HAP-1 (cell line): ENCODE results near the gene C11orf24.
"Not testable (repeated sequence)": the region's sequence is repeated elsewhere in the genome, so short reads cannot be mapped to it uniquely, and the experiment has no call there.

Source experiments
- DNase-seq, 2 experiments: peaks; one replicate each; pipeline ENCODE4 v3.0.0-alpha.2; 2016 to 2020; ENCODE audit warnings: low spot score in 2 of 2
- H3K27me3 ChIP-seq: fragments of 250-450 bp; sonication (Bioruptor Pico); 2 replicates; pipeline ENCODE4 v1.5.1; 2020; ENCODE audit warnings: low read depth, mild to moderate bottlenecking, moderate library complexity
- H3K36me3 ChIP-seq: fragments of 250-450 bp; sonication (Bioruptor Pico); replicated peaks from 2 replicates; pipeline ENCODE4 v1.5.1; 2020; ENCODE audit warnings: mild to moderate bottlenecking
- H3K4me1 ChIP-seq: fragments of 250-450 bp; sonication (Bioruptor Pico); 2 replicates; pipeline ENCODE4 v1.5.1; 2020; ENCODE audit warnings: mild to moderate bottlenecking
- H3K4me3 ChIP-seq: fragments of 250-450 bp; sonication (Bioruptor Pico); 2 replicates; pipeline ENCODE4 v1.5.1; 2020; ENCODE audit warnings: mild to moderate bottlenecking, moderate library complexity
- H3K9me3 ChIP-seq: fragments of 250-450 bp; sonication (Bioruptor Pico); 2 replicates; pipeline ENCODE4 v1.5.1; 2020; ENCODE audit warnings: mild to moderate bottlenecking, moderate library complexity
- in situ Hi-C: fragments of 300-500 bp; cut with MboI; formaldehyde crosslinking; loops from 3 replicates; pipeline ENCODE4 v1.14.3; 2020; ENCODE audit warnings: low sequenced_read_pairs, inconsistent platforms, mixed read lengths

C11orf24 gene

DNA sequence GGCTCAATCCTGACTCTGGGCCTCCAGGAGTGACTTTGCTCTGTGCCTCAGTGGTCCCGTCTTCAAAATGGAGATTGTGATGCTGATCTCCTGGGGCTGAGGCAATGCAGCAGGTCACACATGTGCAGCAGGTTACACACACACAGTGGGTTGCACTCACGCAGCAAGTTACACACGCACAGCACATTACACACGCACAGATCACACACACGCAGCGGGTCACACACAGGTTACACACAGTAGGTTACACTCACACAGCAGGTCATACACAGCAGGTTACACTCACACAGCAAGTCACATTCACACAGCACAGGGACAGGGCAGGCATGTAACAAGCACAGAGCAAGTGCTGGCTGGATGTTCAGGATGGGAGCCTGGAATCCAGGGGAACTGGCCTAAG lies 11.3 kb downstream of the C11orf24 start:
- DNase-seq, result no peak
- Histone ChIP-seq H3K4me1 (peaks cover 4% of the 10 kb centered on the region), H3K9me3 (no peaks in the 10 kb centered on the region), H3K36me3 (peaks cover 40% of the 10 kb centered on the region), H3K27me3 (no peaks in the 10 kb centered on the region), H3K4me3 (no peak overlapping the region)
- in situ Hi-C loops, result loop anchor here (25.0 kb wide), 1 partner anchor 1402 kb away; no protein-coding TSS in a partner anchor

DNA sequence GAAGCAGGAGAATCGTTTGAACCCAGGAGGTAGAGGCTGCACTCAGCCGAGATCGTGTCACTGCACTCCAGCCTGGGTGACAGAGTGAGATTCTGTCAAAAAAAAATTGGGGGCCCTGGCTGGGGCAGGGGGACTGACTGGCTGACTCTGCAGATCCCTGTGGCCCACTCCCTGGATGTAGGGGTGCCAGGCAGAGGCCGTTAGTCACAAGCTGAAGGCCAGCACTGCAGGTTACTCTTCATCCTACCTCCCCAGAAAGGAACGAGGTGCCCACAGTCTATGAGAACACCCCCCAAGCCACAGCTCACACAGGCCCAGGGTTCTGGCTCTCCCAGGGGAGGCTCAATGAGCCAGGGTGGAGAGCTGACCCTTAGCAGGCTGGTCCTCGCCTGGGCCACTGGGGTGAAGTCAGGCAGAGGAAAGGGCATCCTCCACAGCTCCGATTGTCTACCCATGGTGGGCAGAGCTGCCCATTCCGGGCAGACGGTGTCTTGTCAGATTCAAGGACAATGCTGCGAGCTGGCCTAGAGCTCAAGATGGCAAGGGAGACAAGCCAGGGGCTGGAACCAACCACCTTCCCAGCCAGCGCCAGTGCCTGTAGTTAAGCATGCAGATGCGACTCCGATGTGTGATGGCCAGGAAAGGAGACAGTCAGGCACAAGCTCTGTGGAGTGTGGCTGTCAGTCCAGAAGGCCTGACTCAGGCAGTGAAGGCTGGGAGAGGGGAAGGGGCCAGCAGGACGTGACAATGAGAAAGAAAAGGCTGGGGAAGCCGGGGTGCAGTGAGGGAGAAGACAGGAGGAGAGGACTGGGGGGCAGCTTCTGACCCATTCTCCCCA lies 12.4 kb downstream of the C11orf24 start:
- Histone ChIP-seq H3K4me1 (peaks cover 4% of the 10 kb centered on the region), H3K4me3 (no peak overlapping the region), H3K27me3 (no peaks in the 10 kb centered on the region), H3K9me3 (no peaks in the 10 kb centered on the region), H3K36me3 (peaks cover 31% of the 10 kb centered on the region)
- in situ Hi-C loops, result loop anchor here (10.0 to 25.0 kb wide), 2 partner anchors 185 to 1403 kb away; no protein-coding TSS in a partner anchor
- DNase-seq, result no peak

DNA sequence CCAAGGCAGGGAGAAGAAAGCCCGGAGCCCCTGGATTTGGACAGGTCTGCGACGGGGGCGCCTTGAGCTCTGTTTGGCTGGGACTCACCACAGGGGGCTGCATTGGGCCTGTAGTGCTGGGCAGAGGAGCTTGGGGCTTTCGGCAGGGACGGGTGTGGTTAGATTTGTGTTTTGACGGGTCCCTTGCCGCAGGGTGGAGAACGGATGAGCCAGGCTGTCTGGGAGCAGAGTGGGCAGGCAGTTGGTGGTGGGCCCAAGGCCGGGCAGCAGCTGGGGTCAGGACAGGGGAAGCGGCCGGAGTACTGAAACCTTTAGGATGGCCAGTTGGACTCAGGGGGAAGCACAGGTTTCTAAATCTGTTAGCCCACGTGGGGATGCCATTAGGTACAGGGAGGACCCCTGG lies 13.4 kb downstream of the C11orf24 start:
- no peak for DNase-seq
- in situ Hi-C loops, result loop anchor here (10.0 to 25.0 kb wide), 2 partner anchors 186 to 1404 kb away; no protein-coding TSS in a partner anchor
- H3K4me3 ChIP-seq, result no peak overlapping the region

DNA sequence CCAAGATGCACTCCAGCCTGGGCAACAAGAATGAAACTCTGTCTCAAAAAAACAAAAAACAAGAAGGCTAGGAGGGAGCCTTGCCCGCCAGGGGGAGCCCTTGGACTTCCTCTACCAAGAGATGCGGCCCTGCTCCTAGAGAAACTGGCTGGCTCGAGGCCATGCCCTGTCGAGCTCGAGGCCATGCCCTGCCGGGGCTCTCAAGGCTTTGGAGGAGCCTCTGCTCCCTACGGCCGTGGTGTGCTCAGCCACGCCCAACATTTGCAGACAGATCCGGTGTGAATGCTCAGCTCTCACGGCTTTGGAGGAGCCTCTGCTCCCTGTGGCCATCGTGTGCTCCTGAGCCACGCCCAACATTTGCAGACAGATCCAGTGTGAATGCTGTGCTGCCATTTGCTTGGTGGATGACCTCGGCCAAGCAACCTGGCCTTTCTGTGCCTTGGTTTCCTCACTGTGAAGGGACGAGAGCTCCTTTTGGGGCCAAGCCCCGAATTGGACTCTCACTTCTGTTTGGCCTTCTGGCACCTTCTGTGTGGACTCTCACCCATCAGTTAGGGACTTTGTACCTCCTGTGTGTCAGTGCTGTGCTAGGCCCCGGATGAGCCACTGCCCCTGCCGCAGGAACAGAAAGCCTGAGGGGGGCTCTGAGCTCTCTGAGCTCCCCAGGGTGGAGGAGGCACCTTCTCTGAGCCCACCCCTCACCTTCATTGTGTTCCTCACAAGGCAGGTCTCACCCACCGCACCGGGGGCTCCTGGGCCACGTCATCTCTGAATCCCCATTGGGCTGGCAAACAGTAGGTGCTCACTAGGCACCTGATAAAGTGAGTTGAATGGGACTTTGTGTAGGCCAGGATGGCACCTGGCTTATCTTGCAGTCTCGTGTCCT lies 14.1 kb downstream of the C11orf24 start:
- Histone ChIP-seq H3K4me3 (no peak overlapping the region), H3K4me1 (peaks cover 4% of the 10 kb centered on the region), H3K36me3 (peaks cover 21% of the 10 kb centered on the region), H3K27me3 (no peaks in the 10 kb centered on the region), H3K9me3 (no peaks in the 10 kb centered on the region)
- DNase-seq, result peak; percentile 77 to 98
- in situ Hi-C loops, result loop anchor here (10.0 to 25.0 kb wide), 2 partner anchors 187 to 1405 kb away; no protein-coding TSS in a partner anchor

More for the DNA sequence above, 13.4 kb downstream of the C11orf24 start:
- Histone ChIP-seq H3K4me1 (peaks cover 4% of the 10 kb centered on the region), H3K9me3 (no peaks in the 10 kb centered on the region), H3K27me3 (no peaks in the 10 kb centered on the region), H3K36me3 (peaks cover 28% of the 10 kb centered on the region)

DNA sequence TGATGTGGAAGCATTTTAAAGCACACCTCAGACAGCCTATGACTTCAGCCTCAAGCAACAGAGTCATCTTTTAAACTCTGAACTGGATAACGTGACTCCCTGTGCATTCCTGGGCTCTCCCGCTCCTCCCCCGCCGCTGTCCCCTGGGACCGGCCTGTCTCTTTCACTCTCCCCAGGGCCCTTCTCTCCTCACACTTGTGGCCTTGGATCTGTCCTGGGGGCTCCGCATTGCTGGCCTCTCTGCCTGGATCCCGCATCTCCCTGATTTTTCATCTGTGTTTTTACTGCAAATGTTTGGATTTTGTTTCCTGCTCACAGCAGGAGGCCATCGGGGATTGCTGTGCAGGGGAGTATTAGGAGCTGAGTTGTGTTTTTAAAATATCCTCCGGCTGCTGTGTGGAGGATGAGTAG lies 15.4 kb downstream of the C11orf24 start:
- in situ Hi-C loops, result loop anchor here (10.0 to 25.0 kb wide), 2 partner anchors 188 to 1406 kb away; no protein-coding TSS in a partner anchor
- DNase-seq, result no peak
- Histone ChIP-seq H3K27me3 (no peaks in the 10 kb centered on the region), H3K9me3 (no peaks in the 10 kb centered on the region), H3K4me1 (peaks cover 4% of the 10 kb centered on the region), H3K36me3 (peaks cover 8% of the 10 kb centered on the region), H3K4me3 (no peak overlapping the region)

DNA sequence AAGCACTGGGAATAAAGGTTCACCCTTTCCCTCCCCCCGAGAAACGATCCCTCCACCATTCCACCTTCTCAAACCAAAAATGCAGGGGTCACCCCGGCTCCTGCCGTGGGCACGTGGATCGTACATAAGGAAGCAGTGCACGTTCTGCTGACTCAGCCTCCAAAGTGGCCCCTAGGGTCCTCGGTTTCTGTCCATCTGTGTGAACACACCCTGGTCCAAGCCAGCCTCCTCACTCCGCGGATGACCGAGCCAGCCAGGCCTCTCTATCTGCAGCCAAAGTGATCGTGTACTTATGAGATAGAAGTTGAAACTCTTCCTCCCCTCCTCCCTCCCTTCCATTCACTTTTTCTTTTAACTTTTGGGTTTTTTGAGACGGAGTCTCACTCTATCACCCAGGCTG lies 16.2 kb downstream of the C11orf24 start:
- in situ Hi-C loops, result loop anchor here (10.0 to 25.0 kb wide), 2 partner anchors 189 to 1407 kb away; no protein-coding TSS in a partner anchor
- no peak for DNase-seq
- H3K4me3 ChIP-seq, result no peak overlapping the region

DNA sequence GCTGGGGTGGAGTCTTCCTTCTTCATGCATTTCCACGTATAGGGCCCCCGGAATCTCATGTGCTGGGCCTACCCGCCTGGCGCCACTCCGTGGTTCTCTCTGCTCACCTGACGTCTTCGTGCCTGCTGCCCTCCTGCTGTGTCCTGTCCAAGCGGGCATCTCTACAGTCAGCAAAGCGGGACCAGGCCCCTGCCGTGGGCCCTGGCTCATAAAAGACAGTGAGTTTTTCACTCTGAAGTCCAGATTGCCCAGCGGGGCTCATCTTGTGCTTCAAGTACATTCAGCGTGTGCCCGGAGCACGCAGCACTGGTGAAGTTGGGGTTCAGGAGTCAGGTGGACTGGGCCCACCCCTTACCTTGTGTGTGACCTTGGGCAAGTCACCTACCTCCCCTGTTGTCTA lies 17.4 kb downstream of the C11orf24 start:
- H3K4me1 ChIP-seq, result peaks cover 4% of the 10 kb centered on the region
- DNase-seq, result no peak
- in situ Hi-C loops, result loop anchor here (10.0 to 25.0 kb wide), 2 partner anchors 190 to 1408 kb away; no protein-coding TSS in a partner anchor
- H3K27me3 ChIP-seq, result no peaks in the 10 kb centered on the region
- H3K4me3 ChIP-seq, result no peak overlapping the region
- H3K36me3 ChIP-seq, result no peaks in the 10 kb centered on the region
- no peaks in the 10 kb centered on the region for H3K9me3 ChIP-seq

More for the DNA sequence above, 16.2 kb downstream of the C11orf24 start:
- H3K4me1 ChIP-seq, result peaks cover 4% of the 10 kb centered on the region
- no peaks in the 10 kb centered on the region for H3K9me3 ChIP-seq
- H3K36me3 ChIP-seq, result peaks cover under 1% of the 10 kb centered on the region; the same call in 1 of the 2 replicates
- H3K27me3 ChIP-seq, result no peaks in the 10 kb centered on the region

DNA sequence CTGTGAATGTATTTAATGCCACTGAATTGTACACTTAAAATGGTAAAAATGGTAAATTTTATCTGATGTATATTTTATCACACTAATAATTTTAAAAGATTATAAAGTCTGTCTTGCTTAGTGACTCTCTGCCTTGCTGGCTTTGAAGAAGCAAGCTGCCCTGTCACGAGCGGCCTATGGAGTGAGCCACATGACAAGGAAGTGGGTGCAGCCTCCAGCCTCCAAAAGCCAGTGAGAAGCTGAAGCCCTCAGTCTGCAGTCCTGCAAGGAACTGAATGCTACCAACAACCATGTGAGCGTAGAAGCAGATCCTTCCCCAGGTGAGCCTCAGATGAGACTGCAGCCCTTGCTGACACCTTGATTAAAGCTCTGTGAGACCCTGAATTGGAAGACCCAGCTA lies 20.0 kb downstream of the C11orf24 start:
- H3K4me3 ChIP-seq, result no peak overlapping the region
- in situ Hi-C loops, result loop anchor here (10.0 to 25.0 kb wide), 2 partner anchors 193 to 1411 kb away; no protein-coding TSS in a partner anchor
- H3K4me1 ChIP-seq, result no peaks in the 10 kb centered on the region
- no peaks in the 10 kb centered on the region for H3K36me3 ChIP-seq
- H3K9me3 ChIP-seq, result no peaks in the 10 kb centered on the region
- H3K27me3 ChIP-seq, result no peaks in the 10 kb centered on the region
- DNase-seq, result no peak

DNA sequence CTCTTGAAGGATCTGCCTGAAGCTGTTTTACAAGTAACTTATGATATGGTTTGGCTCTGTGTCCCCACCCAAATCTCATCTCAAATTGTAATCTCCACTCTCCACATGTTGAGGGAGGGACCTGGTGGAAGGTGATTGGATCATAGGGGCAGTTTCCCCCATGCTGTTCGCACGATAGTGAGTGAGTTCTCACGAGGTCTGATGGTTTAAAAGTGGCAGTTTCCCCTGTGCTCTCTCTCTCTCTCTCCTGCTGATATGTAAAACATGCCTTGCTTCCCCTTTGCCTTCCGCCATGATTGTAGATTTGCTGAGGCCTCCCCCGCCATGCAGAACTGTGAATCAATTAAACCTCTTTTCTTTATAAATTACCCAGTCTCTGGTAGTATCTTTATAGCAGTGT lies 26.9 kb downstream of the C11orf24 start:
- H3K4me3 ChIP-seq, DNase-seq, H3K27me3 ChIP-seq, H3K9me3 ChIP-seq, in situ Hi-C loops, H3K4me1 ChIP-seq, H3K36me3 ChIP-seq: not testable (repeated sequence)

DNA sequence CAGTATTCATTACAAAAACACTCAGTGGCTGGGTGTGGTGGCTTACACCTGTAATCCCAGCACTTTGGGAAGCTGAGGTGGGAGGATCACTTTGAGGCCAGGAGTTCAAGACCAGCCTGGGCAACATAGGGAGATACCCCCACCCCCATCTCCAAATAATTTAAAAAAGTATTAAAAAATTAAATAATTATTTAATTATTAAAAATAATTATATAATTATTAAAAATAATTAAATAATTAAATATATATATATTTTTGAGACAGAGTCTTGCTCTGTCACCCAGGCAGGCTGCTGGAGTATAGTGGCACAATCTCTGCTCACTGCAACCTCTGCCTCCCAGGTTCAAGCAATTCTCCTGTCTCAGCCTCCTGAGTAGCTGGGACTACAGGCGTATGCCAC lies 27.9 kb downstream of the C11orf24 start:
- H3K27me3 ChIP-seq, DNase-seq, in situ Hi-C loops, H3K4me1 ChIP-seq, H3K36me3 ChIP-seq, H3K4me3 ChIP-seq, H3K9me3 ChIP-seq: not testable (repeated sequence)

DNA sequence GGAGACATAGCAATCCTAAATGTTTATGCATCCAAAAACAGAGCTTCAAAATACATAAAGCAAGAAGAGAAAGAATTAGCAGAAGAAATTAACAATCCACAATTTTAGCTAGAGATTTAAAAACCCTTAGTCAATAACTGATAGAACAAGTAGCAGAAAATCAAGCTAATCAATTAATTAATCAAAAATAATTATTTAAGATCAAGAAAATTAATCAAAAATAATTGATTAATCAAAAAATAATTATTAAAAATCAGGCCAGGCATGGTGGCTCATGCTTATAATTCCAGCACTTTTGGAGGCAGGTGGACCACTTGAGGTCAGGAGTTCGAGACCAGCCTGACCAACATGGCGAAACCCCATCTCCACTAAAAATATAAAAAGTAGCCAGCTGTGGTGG lies 29.2 kb downstream of the C11orf24 start:
- Histone ChIP-seq H3K36me3 (no peaks in the 10 kb centered on the region), H3K4me3 (no peak overlapping the region), H3K9me3 (no peaks in the 10 kb centered on the region), H3K27me3 (no peaks in the 10 kb centered on the region), H3K4me1 (no peaks in the 10 kb centered on the region)
- in situ Hi-C loops, result no loop called here
- DNase-seq, result no peak

DNA sequence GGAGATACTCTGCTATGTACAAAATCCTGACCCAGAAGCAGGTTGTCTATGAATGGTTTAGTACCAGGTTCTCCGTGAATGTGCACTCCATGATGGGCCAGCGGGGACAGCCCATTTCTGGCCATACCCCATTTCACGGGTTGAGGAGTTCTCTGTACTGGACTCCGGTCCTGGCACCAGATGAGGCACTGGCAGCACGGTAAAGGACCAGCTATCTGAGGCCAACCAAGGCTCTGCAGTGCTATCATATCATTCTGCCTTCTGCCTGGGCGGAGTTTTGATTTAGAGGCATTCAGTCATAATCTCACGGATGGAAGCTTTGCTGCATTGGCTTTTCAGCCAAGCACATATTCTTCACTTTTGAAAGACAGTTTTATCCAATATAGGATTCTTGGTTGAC lies 40.2 kb downstream of the C11orf24 start:
- in situ Hi-C loops, result no loop called here
- no peaks in the 10 kb centered on the region for H3K4me1 ChIP-seq
- H3K36me3 ChIP-seq, result no peaks in the 10 kb centered on the region
- peaks cover 4% of the 10 kb centered on the region; the same call in 1 of the 2 replicates for H3K9me3 ChIP-seq
- no peak overlapping the region for H3K4me3 ChIP-seq
- DNase-seq, result no peak
- 0 out of 2 replicates have a peak, but pooled peaks cover 3% of the 10 kb centered on the region for H3K27me3 ChIP-seq

DNA sequence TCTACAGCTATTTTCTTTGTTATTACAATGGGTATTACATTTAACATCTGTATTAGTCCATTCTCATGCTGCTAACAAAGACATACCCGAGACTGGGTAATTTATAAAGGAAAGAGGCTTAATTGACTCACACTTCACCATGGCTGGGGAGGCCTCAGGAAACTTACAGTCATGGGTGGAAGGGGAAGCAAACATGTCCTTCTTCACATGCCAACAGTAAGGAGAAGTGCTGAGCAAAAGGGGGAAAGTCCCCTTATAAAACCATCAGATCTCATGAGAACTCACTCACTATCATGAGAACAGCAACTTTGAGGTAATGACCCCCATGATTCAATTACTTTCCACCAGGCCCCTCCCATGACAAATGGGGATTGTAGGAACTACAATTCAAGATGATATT lies 42.2 kb downstream of the C11orf24 start:
- H3K4me3 ChIP-seq, result no peak overlapping the region
- peaks cover 4% of the 10 kb centered on the region; the same call in 1 of the 2 replicates for H3K9me3 ChIP-seq
- no peak for DNase-seq
- no peaks in the 10 kb centered on the region for H3K27me3 ChIP-seq
- no peaks in the 10 kb centered on the region for H3K36me3 ChIP-seq
- in situ Hi-C loops, result no loop called here
- H3K4me1 ChIP-seq, result no peaks in the 10 kb centered on the region
